Coronary artery (tissue), 2 donors: Measurements from ENCODE around the gene VASN.

Source experiments
- DNase-seq: peaks from one replicate; pipeline ENCODE4 v3.0.0-alpha.2; 2017; ENCODE audit warnings: low spot score
- H3K27ac ChIP-seq, 2 donors: fragments of 200-600 bp; sonication (generic); one replicate each; pipeline ENCODE4 v1.5.1; 2016 to 2019
- H3K4me3 ChIP-seq: fragments of 200-600 bp; sonication (generic); 2 replicates; pipeline ENCODE4 v1.5.1; 2016; ENCODE audit warnings: mild to moderate bottlenecking, moderate library complexity
- CTCF ChIP-seq: fragments of 200-600 bp; sonication (generic); IDR thresholded peaks from one replicate; pipeline ENCODE4 v1.5.1; 2019; ENCODE audit warnings: antibody characterized with exemption

Gene VASN

GRCh38 chr16:4371357-4372000 is at the start of gene VASN:
Gene VASN (plus strand): TSS chr16:4371848. CDS start chr16:4380878, 9,030 bp downstream.
- Histone ChIP-seq H3K4me3 (peak within 1 kb of the TSS; percentile 95), H3K27ac (peak within 1 kb of the TSS; percentile 93 to 98)
- peak; percentile 92 for DNase-seq
- no peak for TF ChIP-seq CTCF

- TF ChIP-seq CTCF, result no peak
- Histone ChIP-seq H3K4me3 (peak overlapping the region; percentile 63), H3K27ac (peak overlapping the region; percentile 73 to 96)
- DNase-seq, result no peak
Measured at GRCh38 chr16:4322121-4323052, 49.3 kb upstream of the VASN start.

GRCh38 chr16:4323071-4323844 is 48.4 kb upstream of the VASN start:
- no peak for TF ChIP-seq CTCF
- H3K4me3 ChIP-seq, result peak overlapping the region; percentile 63
- H3K27ac ChIP-seq, result peak overlapping the region; percentile 73 to 96
- DNase-seq, result no peak

GRCh38 chr16:4323845-4324488 is 47.7 kb upstream of the VASN start:
- DNase-seq, result no peak
- H3K4me3 ChIP-seq, result peak overlapping the region; percentile 63
- TF ChIP-seq CTCF, result no peak
- H3K27ac ChIP-seq, result peak overlapping the region; percentile 73 to 96

- Histone ChIP-seq H3K4me3 (peak overlapping the region; percentile 63), H3K27ac (peak overlapping the region; percentile 73 to 96)
- no peak for TF ChIP-seq CTCF
- DNase-seq, result no peak
Measured at GRCh38 chr16:4324492-4325252, 47.0 kb upstream of the VASN start.

- Histone ChIP-seq H3K27ac (peak overlapping the region; percentile 73 to 96), H3K4me3 (peak overlapping the region; percentile 63)
- no peak for TF ChIP-seq CTCF
- DNase-seq, result no peak
Measured at GRCh38 chr16:4325253-4325758, 46.3 kb upstream of the VASN start.
